Mesodermal cell (in vitro differentiated cells): Measurements from ENCODE around the gene NAALADL2. TPM values are rescaled to one million over a fixed set of nuclear protein-coding genes. Genes with fewer than 3 reads are reported as not detected.

Source experiments
- H3K27ac ChIP-seq: 2 replicates; pipeline ENCODE4 v1.7.0; 2013; ENCODE audit warnings: mild to moderate bottlenecking, low read depth, low read length, moderate library complexity; ENCODE audit not compliant: severe bottlenecking
- H3K36me3 ChIP-seq: 2 replicates; pipeline ENCODE4 v1.7.1; 2013; ENCODE audit warnings: mild to moderate bottlenecking, low read length, moderate library complexity; ENCODE audit not compliant: control insufficient read depth, insufficient read depth
- H3K4me1 ChIP-seq: one replicate; pipeline ENCODE4 v1.7.1; 2013; ENCODE audit warnings: mild to moderate bottlenecking, low read length; ENCODE audit not compliant: insufficient read depth, control insufficient read depth, poor library complexity, severe bottlenecking
- H3K4me3 ChIP-seq: 2 replicates; pipeline ENCODE4 v1.7.0; 2013; ENCODE audit warnings: low read length, control low read depth, mild to moderate bottlenecking; ENCODE audit not compliant: insufficient read depth, poor library complexity, severe bottlenecking; ENCODE audit errors: extremely low read depth
- H3K9me3 ChIP-seq: 2 replicates; pipeline ENCODE4 v1.7.1; 2013; ENCODE audit warnings: mild to moderate bottlenecking, low read length, moderate library complexity; ENCODE audit not compliant: control insufficient read depth
- WGBS, 2 experiments: methylation state at CpG; one replicate each; pipeline ENCODE4 v1.1.5; 2013; ENCODE audit warnings: missing lambda C conversion rate in 2 of 2; ENCODE audit not compliant: insufficient coverage in 2 of 2; 5-methylcytosine and 5-hydroxymethylcytosine counted together
- polyA plus RNA-seq, 2 experiments: library from polyadenylated mRNA; stranded (reverse); fragments of 50-300 nt; gene quantifications; one replicate each; pipeline ENCODE4 v1.2.3, GENCODE V29; 2013

NAALADL2 gene
- polyA plus RNA-seq (2013, experiment 1 of 2): 1.5 TPM
- polyA plus RNA-seq (2013, experiment 2 of 2): 3.6 TPM

DNA sequence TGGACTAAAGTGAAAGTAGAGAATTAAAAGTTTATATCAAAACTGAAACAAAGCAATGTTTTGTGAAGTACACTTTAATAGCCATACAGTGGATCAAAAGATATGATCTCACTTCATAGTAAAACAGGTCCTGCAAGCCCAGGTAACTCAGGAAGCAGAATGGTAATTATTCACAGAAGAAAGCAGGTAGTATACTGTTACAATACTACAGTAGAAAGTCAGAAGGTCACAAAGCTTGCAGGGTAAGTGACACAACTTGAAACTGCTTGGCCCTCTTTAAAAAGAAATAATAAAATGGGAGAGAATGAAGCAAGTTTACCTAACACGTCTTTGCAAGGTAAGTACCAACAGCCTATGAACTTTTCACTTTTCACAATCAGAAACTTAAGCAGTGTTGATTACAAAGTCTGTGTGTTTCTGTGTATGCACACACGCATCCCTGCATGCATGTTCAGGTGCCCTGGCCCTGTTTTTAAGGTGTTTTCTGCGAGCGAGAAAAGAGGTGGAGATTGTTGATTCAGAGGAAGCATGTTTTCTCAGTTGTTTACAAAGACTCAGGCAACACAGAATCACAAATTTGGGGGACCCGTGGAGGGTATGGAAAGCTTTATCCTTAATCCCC is at the start of gene NAALADL2:
Gene NAALADL2 (plus strand): TSS at position 221 of the 622 bp plus-strand sequence.
- no peaks in the 10 kb centered on the region for H3K9me3 ChIP-seq
- no peak within 1 kb of the TSS for H3K4me3 ChIP-seq
- H3K36me3 ChIP-seq: no peaks in the 10 kb centered on the region
- 71 to 76% methylated on average over 1 to 3 of the region's 5 CpGs for WGBS, 2 experiments
- no peak within 1 kb of the TSS for H3K27ac ChIP-seq
- H3K4me1 ChIP-seq: no peaks in the 10 kb centered on the region

DNA sequence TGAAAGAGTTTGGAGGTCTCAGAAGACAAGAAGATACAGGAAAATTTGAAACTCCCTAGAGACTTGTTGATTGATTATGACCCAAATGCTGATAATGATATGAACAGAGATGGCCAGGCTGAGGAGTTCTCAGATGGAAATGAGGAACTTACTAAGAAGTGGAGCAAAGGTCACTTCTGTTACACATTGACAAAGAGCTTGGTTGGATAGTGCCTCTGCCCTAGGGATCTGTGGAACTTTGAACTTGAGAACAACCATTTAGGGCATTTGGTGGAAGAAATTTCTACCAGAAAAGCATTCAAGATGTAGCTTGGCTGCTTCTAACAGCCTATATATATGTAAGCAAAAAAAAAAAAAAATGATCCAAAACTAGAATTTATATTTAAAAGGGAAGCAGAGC is 48.9 kb upstream of the NAALADL2 start:
- Histone ChIP-seq H3K27ac (no peak overlapping the region), H3K4me1 (no peaks in the 10 kb centered on the region), H3K9me3 (no peaks in the 10 kb centered on the region), H3K4me3 (no peak overlapping the region), H3K36me3 (no peaks in the 10 kb centered on the region)

DNA sequence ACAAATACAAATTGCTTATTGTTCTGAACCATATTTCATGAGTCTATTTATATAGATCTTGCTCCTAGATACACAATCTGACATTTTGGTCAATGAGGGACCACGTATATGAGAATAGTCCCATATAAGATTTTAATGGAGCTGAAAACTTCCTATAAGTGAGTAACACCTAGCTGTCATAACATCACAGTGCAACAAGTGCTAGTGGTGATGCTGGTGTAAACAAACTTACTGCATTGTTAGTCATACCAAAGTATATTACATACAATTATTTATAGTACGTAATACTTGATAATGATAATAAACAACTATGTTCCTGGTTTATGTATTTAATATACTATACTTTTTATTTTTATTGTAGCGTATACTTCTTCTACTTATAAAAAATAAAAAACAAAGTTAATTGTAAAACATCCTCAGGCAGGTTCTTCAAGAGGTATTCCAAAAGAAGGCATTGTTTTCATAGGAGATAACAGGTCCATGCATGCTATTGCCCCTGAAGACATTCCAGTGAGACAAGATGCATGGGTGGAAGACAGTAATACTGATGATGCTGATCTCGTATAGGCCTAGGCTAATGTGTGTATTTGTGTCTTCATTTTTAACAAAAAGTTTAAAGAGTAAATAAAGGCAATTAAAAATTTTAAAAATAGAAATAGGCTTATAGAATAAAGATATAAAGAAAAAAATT is 46.8 kb upstream of the NAALADL2 start:
- Histone ChIP-seq H3K4me1 (no peaks in the 10 kb centered on the region), H3K9me3 (no peaks in the 10 kb centered on the region), H3K27ac (no peak overlapping the region), H3K4me3 (no peak overlapping the region), H3K36me3 (no peaks in the 10 kb centered on the region)
- WGBS, 2 experiments: no CpG with 5 or more reads among the region's 4 CpGs

DNA sequence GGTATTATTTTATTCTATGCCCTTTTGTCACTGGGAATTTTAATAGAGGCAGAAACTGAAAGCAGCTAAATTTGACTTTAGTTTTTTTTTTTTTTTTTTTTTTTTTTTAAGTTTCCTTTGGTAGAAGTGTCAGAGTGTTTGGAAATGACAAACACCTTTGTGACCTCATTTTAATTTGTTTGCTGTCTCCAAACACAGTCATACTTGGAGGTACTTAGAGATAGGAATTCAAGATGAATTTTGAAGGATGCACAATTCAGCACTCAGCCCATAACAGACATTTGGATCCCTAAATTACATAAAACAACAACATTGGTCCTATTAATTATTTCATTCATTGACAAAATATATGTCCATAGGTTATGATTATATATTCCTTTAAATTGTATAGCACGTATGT is 43.4 kb upstream of the NAALADL2 start:
- H3K4me1 ChIP-seq: no peaks in the 10 kb centered on the region

DNA sequence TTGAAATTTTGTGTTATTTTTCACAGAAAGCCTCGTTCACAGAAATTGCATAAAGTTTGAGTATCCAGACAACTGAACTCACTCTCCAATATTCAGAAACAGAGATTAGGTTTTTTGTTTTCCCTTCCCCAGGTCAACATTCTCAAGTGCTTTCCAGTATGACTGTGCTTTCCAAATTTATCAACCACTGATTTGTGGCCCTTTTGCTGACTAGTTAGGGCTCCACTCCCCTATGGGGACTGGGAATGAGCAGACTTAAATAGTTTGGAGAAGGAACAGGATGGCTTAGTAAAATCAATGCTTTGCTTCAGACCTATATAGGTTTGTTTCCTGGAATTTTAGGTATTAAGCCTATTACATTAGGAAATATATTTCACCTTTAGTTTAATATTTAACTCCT is 38.2 kb upstream of the NAALADL2 start:
- Histone ChIP-seq H3K4me3 (no peak overlapping the region), H3K27ac (no peak overlapping the region), H3K4me1 (no peaks in the 10 kb centered on the region), H3K9me3 (no peaks in the 10 kb centered on the region), H3K36me3 (no peaks in the 10 kb centered on the region)
- 80% methylated on average over 1 of the region's 1 CpG; no CpG with 5 or more reads in 1 of the 2 experiments for WGBS, 2 experiments

More for the DNA sequence above, 43.4 kb upstream of the NAALADL2 start:
- Histone ChIP-seq H3K9me3 (no peaks in the 10 kb centered on the region), H3K4me3 (no peak overlapping the region), H3K36me3 (no peaks in the 10 kb centered on the region), H3K27ac (no peak overlapping the region)
- WGBS, 2 experiments: no CpG with 5 or more reads among the region's 1 CpG

DNA sequence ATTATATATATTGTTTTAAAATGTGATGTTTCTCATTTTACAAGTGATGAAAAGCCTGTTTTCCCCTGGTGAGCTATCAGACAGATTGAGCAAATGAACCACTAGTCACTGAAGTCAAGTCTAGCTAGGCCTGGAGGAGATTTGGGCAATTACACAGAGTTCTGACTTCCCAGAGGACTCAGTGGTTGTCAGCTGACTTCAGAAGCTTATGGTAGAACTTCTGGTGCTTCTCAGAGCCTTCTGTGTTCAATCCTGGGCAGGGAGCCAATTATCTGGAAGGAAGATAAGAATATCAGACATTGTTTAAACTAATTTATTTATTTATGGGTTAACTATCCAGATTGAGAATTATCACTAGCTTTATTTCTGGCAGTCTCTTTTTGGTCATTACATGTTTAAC is 37.7 kb upstream of the NAALADL2 start:
- no peaks in the 10 kb centered on the region for H3K4me1 ChIP-seq
- no peak overlapping the region for H3K27ac ChIP-seq
- H3K4me3 ChIP-seq: no peak overlapping the region
- H3K36me3 ChIP-seq: no peaks in the 10 kb centered on the region
- H3K9me3 ChIP-seq: no peaks in the 10 kb centered on the region

DNA sequence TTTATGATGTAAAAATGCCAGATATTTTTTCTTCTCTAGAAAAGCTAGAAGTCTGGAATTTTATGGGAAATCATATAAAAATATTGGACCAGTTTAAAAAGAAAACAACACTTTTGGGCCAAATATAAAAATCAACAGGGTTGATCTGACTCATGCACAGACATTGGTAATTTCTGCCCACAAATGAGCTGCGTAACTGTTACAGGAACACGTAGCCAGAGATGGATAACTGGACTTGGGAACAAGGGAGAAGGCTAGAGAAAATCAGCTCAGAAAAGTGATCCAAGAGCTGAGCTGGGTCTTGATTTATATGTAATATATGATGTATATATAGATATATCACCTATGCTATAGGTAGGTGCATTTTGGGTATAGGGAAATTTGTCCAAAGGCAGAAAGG is 36.8 kb upstream of the NAALADL2 start:
- Histone ChIP-seq H3K9me3 (no peaks in the 10 kb centered on the region), H3K27ac (no peak overlapping the region), H3K4me3 (no peak overlapping the region), H3K36me3 (no peaks in the 10 kb centered on the region), H3K4me1 (no peaks in the 10 kb centered on the region)
- 94 to 100% methylated on average over 2 of the region's 2 CpGs for WGBS, 2 experiments

DNA sequence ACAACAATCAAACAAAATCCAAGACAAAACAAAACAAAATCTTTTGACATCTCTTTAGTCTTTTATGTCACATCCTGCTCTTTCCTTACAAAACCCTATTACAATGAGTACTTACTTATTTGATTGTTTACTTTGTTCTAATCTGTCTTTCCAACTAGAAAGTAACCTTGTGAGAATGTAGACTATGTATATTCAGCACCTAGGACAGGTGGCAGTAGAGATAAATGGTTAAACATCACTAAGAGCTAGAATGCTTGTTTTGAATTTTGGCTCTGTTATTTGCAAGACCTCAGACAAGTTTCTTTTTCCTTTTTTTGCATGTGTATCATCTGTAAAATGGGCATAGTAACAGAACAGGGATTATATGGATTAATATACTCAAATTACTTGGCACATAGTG is 33.1 kb upstream of the NAALADL2 start:
- H3K4me3 ChIP-seq: no peak overlapping the region
- no peaks in the 10 kb centered on the region for H3K36me3 ChIP-seq
- H3K4me1 ChIP-seq: no peaks in the 10 kb centered on the region
- no peaks in the 10 kb centered on the region for H3K9me3 ChIP-seq
- H3K27ac ChIP-seq: no peak overlapping the region

DNA sequence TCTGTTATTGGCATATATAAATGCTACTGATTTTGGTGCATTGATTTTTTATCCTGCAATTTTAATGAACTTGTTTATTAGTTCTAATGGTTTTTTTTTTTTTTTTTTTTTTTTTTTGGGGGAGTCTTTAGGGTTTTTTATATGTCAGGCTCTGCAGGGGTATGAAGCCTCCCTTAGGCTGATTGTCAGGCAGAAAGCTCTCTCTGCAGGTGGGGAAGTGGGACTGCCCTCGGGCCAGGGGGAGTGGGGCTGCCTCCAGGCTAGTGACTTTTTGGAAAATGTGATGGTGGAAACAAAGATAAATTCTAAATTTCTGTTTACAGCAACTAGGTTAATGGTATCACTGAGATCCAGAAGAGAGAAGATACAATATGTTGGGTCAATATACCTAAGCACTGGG is 14.4 kb upstream of the NAALADL2 start:
- no peak overlapping the region for H3K27ac ChIP-seq
- H3K4me3 ChIP-seq: no peak overlapping the region
- no peaks in the 10 kb centered on the region for H3K36me3 ChIP-seq
- H3K9me3 ChIP-seq: no peaks in the 10 kb centered on the region
- H3K4me1 ChIP-seq: no peaks in the 10 kb centered on the region
- WGBS, 2 experiments: no CpG with 5 or more reads among the region's 1 CpG

DNA sequence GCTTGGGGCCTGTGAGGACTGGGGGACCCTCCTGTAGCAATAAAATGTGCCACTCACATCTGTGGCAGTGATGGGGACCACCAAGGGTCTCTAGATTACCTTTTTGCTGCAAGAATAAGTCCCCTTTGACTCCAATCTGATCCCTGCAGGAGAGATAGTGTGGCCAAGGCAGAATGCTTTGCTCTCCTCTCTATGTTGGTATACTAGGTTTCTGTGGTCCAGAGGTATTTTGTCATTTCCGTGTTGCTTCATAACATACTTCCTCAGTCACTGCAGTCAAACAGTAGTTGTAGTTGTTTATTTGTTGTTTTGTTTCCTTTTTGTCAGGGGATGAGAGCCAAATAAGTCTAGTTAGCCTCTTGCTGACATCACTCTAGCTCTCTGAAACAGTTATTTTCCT is 13.1 kb upstream of the NAALADL2 start:
- no peaks in the 10 kb centered on the region for H3K36me3 ChIP-seq
- no CpG with 5 or more reads among the region's 1 CpG for WGBS, 2 experiments

DNA sequence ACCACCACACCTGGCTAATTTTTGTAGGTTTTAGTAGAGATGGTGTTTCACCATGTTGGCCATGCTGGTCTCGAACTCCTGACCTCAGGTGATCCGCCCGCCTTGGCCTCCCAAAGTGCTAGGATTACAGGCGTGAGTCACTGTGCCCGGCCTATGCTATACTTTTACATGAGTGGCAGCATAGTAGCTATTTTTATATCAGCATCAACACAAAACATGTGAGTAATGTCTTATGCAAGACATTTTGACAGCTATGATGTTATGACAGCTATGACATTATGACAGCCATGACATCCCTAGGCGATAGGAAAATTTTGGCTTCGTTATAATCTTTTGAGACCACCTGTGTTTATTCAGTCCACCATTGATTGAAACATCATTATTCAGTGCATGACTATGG is 4.1 kb upstream of the NAALADL2 start:
- Histone ChIP-seq H3K36me3 (no peaks in the 10 kb centered on the region), H3K4me3 (no peak overlapping the region), H3K4me1 (no peaks in the 10 kb centered on the region), H3K9me3 (no peaks in the 10 kb centered on the region), H3K27ac (no peak overlapping the region)
- 83% methylated on average over 6 of the region's 7 CpGs; no CpG with 5 or more reads in 1 of the 2 experiments for WGBS, 2 experiments

More for the DNA sequence above, 13.1 kb upstream of the NAALADL2 start:
- Histone ChIP-seq H3K27ac (no peak overlapping the region), H3K4me1 (no peaks in the 10 kb centered on the region), H3K4me3 (no peak overlapping the region), H3K9me3 (no peaks in the 10 kb centered on the region)
